Stimulated activated CD8-positive, alpha-beta memory T cell treated with anti-CD3 and anti-CD28 coated beads, Interleukin-12 subunit alpha, Interleukin-12 subunit beta, amount 100 ng/mL, for 24 hours (primary cell): ENCODE data around the gene RIN1.
A peak's percentile ranks its signal among the peaks of the same experiment; 100 is the strongest.

Source experiments
- DNase-seq: peaks from one replicate; pipeline ENCODE4 v3.0.0-alpha.2; 2020; ENCODE audit errors: extremely low read depth

Gene RIN1

GRCh38 chr11:66282468-66283455 lies 53.5 kb downstream of the RIN1 start:
- peak; percentile 99 for DNase-seq
